ENCODE data around the gene MPV17. TPM values are rescaled to one million over a fixed set of nuclear protein-coding genes. Genes with fewer than 3 reads are reported as not detected.

MPV17 gene
- total RNA-seq, 2 donors from 2014 or later = 46.6 to 59.6 TPM

- Mint-ChIP-seq H3K27ac (no peak overlapping the region), H3K4me3 (peak overlapping the region; percentile 29), H3K27me3 (ENCODE audit: insufficient read depth) (peaks cover 51% of the 10 kb centered on the region), H3K9me3 (no peaks in the 10 kb centered on the region), H3K36me3 (ENCODE audit: low read depth) (peaks cover 9% of the 10 kb centered on the region), H3K4me1 (peaks cover 2% of the 10 kb centered on the region)
- Histone ChIP-seq H3K27me3 (ENCODE audit: control insufficient read depth, insufficient read depth, low read length, poor library complexity, severe bottlenecking) (peaks cover 57% of the 10 kb centered on the region), H3K4me3 (ENCODE audit: low read length) (peak overlapping the region; percentile 35), H3K36me3 (ENCODE audit: control insufficient read depth, insufficient read depth, low read length) (no peaks in the 10 kb centered on the region), H3K9ac (ENCODE audit: extremely low read depth, low read length, poor library complexity, severe bottlenecking) (no peak overlapping the region), H3K4me1 (ENCODE audit: control insufficient read depth, insufficient read depth, low read length) (peaks cover 6% of the 10 kb centered on the region), H3K9me3 (ENCODE audit: control insufficient read depth, low read length) (no peaks in the 10 kb centered on the region), H3K27ac (ENCODE audit: low read depth, low read length) (no peak overlapping the region)
- 16 to 37% methylated on average over 14 to 51 of the region's 51 CpGs for WGBS, 2 experiments (ENCODE audit: insufficient coverage in 1 of 2, insufficient read length in 1 of 2)
- TF ChIP-seq, protein P1, sequence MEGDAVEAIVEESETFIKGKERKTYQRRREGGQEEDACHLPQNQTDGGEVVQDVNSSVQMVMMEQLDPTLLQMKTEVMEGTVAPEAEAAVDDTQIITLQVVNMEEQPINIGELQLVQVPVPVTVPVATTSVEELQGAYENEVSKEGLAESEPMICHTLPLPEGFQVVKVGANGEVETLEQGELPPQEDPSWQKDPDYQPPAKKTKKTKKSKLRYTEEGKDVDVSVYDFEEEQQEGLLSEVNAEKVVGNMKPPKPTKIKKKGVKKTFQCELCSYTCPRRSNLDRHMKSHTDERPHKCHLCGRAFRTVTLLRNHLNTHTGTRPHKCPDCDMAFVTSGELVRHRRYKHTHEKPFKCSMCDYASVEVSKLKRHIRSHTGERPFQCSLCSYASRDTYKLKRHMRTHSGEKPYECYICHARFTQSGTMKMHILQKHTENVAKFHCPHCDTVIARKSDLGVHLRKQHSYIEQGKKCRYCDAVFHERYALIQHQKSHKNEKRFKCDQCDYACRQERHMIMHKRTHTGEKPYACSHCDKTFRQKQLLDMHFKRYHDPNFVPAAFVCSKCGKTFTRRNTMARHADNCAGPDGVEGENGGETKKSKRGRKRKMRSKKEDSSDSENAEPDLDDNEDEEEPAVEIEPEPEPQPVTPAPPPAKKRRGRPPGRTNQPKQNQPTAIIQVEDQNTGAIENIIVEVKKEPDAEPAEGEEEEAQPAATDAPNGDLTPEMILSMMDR (conservative IDR thresholded peaks at IDR 0.05) = peak; percentile 11
- DNase-seq = peak; percentile 73
These were observed 16.2 kb downstream of the MPV17 start for GRCh38 chr2:27306573-27307286.

- WGBS, 2 experiments (ENCODE audit: insufficient coverage in 1 of 2, insufficient read length in 1 of 2) = 74 to 88% methylated on average over 5 to 26 of the region's 26 CpGs
- H3K9ac ChIP-seq (ENCODE audit: extremely low read depth, low read length, poor library complexity, severe bottlenecking) = no peak overlapping the region
- Mint-ChIP-seq H3K4me3 (no peak overlapping the region), H3K27me3 (ENCODE audit: insufficient read depth) (peaks cover 51% of the 10 kb centered on the region), H3K9me3 (no peaks in the 10 kb centered on the region), H3K4me1 (peaks cover 2% of the 10 kb centered on the region), H3K27ac (no peak overlapping the region), H3K36me3 (ENCODE audit: low read depth) (peaks cover 9% of the 10 kb centered on the region)
- H3K9me3 ChIP-seq (ENCODE audit: control insufficient read depth, low read length) = no peaks in the 10 kb centered on the region
- H3K27ac ChIP-seq (ENCODE audit: low read depth, low read length) = no peak overlapping the region
- peaks cover 57% of the 10 kb centered on the region for H3K27me3 ChIP-seq (ENCODE audit: control insufficient read depth, insufficient read depth, low read length, poor library complexity, severe bottlenecking)
- DNase-seq = peak; percentile 56
- no peaks in the 10 kb centered on the region for H3K36me3 ChIP-seq (ENCODE audit: control insufficient read depth, insufficient read depth, low read length)
- peaks cover 6% of the 10 kb centered on the region for H3K4me1 ChIP-seq (ENCODE audit: control insufficient read depth, insufficient read depth, low read length)
- no peak overlapping the region for H3K4me3 ChIP-seq (ENCODE audit: low read length)
- TF ChIP-seq, protein P1 (conservative IDR thresholded peaks at IDR 0.05) = no peak
These were observed 16.8 kb downstream of the MPV17 start for GRCh38 chr2:27306136-27306535.

DNA sequence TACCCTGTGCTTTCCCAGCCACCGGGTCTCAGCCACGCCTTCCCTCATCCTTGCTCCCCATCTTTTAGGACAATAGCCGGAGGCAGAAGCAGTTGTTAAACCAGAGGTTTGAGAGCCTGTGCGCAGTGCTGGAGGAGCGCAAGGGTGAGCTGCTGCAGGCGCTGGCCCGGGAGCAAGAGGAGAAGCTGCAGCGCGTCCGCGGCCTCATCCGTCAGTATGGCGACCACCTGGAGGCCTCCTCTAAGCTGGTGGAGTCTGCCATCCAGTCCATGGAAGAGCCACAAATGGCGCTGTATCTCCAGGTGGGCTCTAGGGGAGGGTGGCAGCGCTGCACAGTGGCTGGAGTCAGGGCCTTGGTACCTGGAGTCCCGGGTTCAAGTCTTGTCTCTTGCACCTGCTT, 17.4 kb downstream of the MPV17 start:
- Histone ChIP-seq H3K27me3 (ENCODE audit: control insufficient read depth, insufficient read depth, low read length, poor library complexity, severe bottlenecking) (peaks cover 57% of the 10 kb centered on the region), H3K9ac (ENCODE audit: extremely low read depth, low read length, poor library complexity, severe bottlenecking) (no peak overlapping the region), H3K27ac (ENCODE audit: low read depth, low read length) (no peak overlapping the region), H3K4me1 (ENCODE audit: control insufficient read depth, insufficient read depth, low read length) (peaks cover 6% of the 10 kb centered on the region), H3K4me3 (ENCODE audit: low read length) (no peak overlapping the region), H3K36me3 (ENCODE audit: control insufficient read depth, insufficient read depth, low read length) (no peaks in the 10 kb centered on the region), H3K9me3 (ENCODE audit: control insufficient read depth, low read length) (no peaks in the 10 kb centered on the region)
- peaks cover 51% of the 10 kb centered on the region for H3K27me3 Mint-ChIP-seq (ENCODE audit: insufficient read depth)
- WGBS, 2 experiments (ENCODE audit: insufficient coverage in 1 of 2, insufficient read length in 1 of 2) = 95 to 99% methylated on average over 16 of the region's 16 CpGs
- TF ChIP-seq, protein P1 (conservative IDR thresholded peaks at IDR 0.05) = no peak
- peaks cover 2% of the 10 kb centered on the region for H3K4me1 Mint-ChIP-seq
- peaks cover 9% of the 10 kb centered on the region for H3K36me3 Mint-ChIP-seq (ENCODE audit: low read depth)
- H3K27ac Mint-ChIP-seq = no peak overlapping the region
- H3K4me3 Mint-ChIP-seq = no peak overlapping the region
- no peak for DNase-seq
- H3K9me3 Mint-ChIP-seq = no peaks in the 10 kb centered on the region

All from endodermal cell (in vitro differentiated cells).